Measurements from ENCODE around the gene HSD17B14.
A peak's percentile ranks its signal among the peaks of the same experiment; 100 is the strongest.

HSD17B14 gene

DNA sequence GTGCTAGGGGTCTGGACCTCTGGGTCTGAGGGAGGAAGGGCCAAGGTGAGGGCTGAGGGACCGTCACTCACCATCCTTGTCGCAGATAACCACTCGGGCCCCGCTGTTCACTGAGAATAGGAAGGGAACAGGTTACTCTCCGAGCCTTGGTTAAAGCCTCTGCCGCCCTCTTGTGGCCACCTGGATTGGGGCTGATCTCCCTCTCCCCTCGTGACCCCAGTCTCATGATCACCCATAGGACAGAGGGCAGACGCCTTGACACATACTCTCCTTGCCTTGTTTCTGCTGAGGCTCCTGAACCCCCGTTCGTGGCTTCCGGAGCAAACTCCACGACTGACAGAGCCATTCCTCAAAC, 580 bp downstream of the HSD17B14 start:
- H3K4me3 ChIP-seq (ENCODE audit: low read length), result peak overlapping the region; percentile 56

DNA sequence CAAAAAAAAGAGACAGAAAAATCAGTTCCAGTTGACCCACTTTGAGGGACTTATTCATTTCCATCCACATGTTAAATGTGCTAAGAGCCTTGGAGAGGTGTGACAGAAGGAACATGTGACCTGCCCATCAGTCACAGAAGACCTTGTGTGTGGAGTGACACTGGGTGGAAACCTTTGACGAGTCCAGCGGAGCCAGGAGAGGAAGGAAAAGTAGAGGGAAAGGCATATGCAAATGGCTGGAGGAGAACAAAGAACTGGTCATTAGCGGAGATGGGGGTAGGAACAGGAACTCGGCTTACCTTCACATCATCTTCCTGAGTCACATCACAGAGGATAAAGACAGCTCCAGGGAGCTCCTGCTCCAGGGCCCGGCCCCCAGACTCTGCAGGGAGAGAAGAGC, 2.3 kb downstream of the HSD17B14 start:
- no peaks in the 10 kb centered on the region for H3K36me3 ChIP-seq (ENCODE audit: control insufficient read depth, insufficient read depth, low read length)
- peaks cover 3% of the 10 kb centered on the region for H3K4me1 ChIP-seq (ENCODE audit: control insufficient read depth, insufficient read depth, low read length)
- no peaks in the 10 kb centered on the region for H3K27me3 ChIP-seq (ENCODE audit: control insufficient read depth, insufficient read depth, low read length)
- no peak overlapping the region for H3K4me3 ChIP-seq (ENCODE audit: low read length)
- no peak overlapping the region for H3K27ac ChIP-seq (ENCODE audit: low read depth, low read length)
- no peak overlapping the region for H3K9ac ChIP-seq (ENCODE audit: low read length)

More for the DNA sequence above, 580 bp downstream of the HSD17B14 start:
- Histone ChIP-seq H3K36me3 (ENCODE audit: control insufficient read depth, insufficient read depth, low read length) (no peaks in the 10 kb centered on the region), H3K9ac (ENCODE audit: low read length) (no peak overlapping the region), H3K27me3 (ENCODE audit: control insufficient read depth, insufficient read depth, low read length) (no peaks in the 10 kb centered on the region), H3K4me1 (ENCODE audit: control insufficient read depth, insufficient read depth, low read length) (peaks cover 3% of the 10 kb centered on the region), H3K27ac (ENCODE audit: low read depth, low read length) (peak overlapping the region; percentile 41)

GRCh38 chr19:48833049-48833448, 3.2 kb downstream of the HSD17B14 start:
- no peaks in the 10 kb centered on the region for H3K36me3 ChIP-seq (ENCODE audit: control insufficient read depth, insufficient read depth, low read length)
- H3K4me3 ChIP-seq (ENCODE audit: low read length), result no peak overlapping the region
- H3K4me1 ChIP-seq (ENCODE audit: control insufficient read depth, insufficient read depth, low read length), result peaks cover 3% of the 10 kb centered on the region
- H3K27me3 ChIP-seq (ENCODE audit: control insufficient read depth, insufficient read depth, low read length), result no peaks in the 10 kb centered on the region
- H3K27ac ChIP-seq (ENCODE audit: low read depth, low read length), result no peak overlapping the region
- H3K9ac ChIP-seq (ENCODE audit: low read length), result no peak overlapping the region

DNA sequence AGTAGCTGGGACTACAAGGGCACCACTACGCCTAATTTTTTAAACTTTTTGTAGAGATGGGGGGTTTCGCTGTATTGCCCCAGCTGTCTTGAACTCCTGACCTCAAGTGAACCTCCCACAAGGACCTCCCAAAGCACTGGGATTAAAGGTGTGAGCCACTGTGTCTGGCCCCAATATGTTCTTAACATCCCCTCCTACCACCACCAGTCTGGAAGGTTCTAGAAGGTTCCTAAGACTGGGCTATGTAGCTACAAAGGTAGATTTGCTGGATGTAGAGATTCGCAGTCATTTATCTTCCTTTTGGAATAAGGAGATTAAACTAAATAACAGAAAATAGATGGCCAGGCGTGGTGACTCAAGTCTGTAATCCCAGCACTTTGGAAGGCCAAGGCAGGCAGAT, 5.3 kb downstream of the HSD17B14 start:
- Histone ChIP-seq H3K9ac (ENCODE audit: low read length) (no peak overlapping the region), H3K4me1 (ENCODE audit: control insufficient read depth, insufficient read depth, low read length) (no peaks in the 10 kb centered on the region), H3K4me3 (ENCODE audit: low read length) (no peak overlapping the region), H3K27me3 (ENCODE audit: control insufficient read depth, insufficient read depth, low read length) (no peaks in the 10 kb centered on the region), H3K27ac (ENCODE audit: low read depth, low read length) (no peak overlapping the region), H3K36me3 (ENCODE audit: control insufficient read depth, insufficient read depth, low read length) (no peaks in the 10 kb centered on the region)

DNA sequence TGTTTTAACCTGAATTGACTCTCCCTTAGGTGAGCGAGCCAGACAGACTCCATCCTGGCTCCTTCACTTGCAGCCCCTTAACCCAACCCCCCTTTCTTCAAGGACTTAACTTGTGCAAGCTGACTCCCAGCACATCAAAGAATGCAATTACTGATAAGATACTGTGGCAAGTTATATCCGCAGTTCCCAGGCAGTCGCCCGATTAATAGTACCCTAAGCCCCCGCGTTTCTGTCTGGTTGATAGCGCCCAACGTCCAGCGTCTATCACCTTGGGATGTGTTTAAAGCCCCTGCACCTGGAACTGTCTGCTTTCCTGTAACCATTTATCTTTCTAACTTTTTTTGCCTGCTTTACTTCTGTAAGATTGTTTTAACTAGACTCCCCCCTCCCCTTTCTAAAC, 6.2 kb downstream of the HSD17B14 start:
- H3K9ac ChIP-seq (ENCODE audit: low read length), result no peak overlapping the region
- no peaks in the 10 kb centered on the region for H3K27me3 ChIP-seq (ENCODE audit: control insufficient read depth, insufficient read depth, low read length)
- H3K36me3 ChIP-seq (ENCODE audit: control insufficient read depth, insufficient read depth, low read length), result no peaks in the 10 kb centered on the region
- H3K4me1 ChIP-seq (ENCODE audit: control insufficient read depth, insufficient read depth, low read length), result no peaks in the 10 kb centered on the region
- H3K4me3 ChIP-seq (ENCODE audit: low read length), result no peak overlapping the region
- no peak overlapping the region for H3K27ac ChIP-seq (ENCODE audit: low read depth, low read length)

DNA sequence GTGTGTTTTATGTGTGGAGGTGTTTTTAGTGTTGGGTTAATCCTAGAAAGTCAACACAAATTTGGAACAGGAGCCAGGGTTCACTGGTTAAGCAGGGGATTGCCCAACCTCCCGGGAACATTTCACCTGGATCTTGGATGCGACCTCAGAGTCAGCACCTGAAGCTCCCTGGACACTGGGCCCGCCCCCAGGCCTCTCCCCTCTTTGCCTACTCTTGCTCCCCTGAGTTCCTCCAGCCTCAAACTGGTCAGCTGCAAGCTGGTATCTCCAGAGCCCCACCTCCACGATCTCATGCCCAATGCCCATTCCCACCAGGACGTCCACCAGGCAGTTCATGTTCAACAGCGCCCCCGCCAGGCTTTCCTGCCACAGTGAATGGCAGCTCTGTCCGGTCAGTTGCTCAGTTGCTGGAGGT, 9.7 kb downstream of the HSD17B14 start:
- no peaks in the 10 kb centered on the region for H3K4me1 ChIP-seq (ENCODE audit: control insufficient read depth, insufficient read depth, low read length)
- H3K36me3 ChIP-seq (ENCODE audit: control insufficient read depth, insufficient read depth, low read length), result no peaks in the 10 kb centered on the region
- H3K9ac ChIP-seq (ENCODE audit: low read length), result no peak overlapping the region
- no peak overlapping the region for H3K27ac ChIP-seq (ENCODE audit: low read depth, low read length)
- no peaks in the 10 kb centered on the region for H3K27me3 ChIP-seq (ENCODE audit: control insufficient read depth, insufficient read depth, low read length)
- H3K4me3 ChIP-seq (ENCODE audit: low read length), result no peak overlapping the region

- Histone ChIP-seq H3K4me1 (ENCODE audit: control insufficient read depth, insufficient read depth, low read length) (no peaks in the 10 kb centered on the region), H3K36me3 (ENCODE audit: control insufficient read depth, insufficient read depth, low read length) (no peaks in the 10 kb centered on the region), H3K27ac (ENCODE audit: low read depth, low read length) (no peak overlapping the region), H3K9ac (ENCODE audit: low read length) (no peak overlapping the region), H3K27me3 (ENCODE audit: control insufficient read depth, insufficient read depth, low read length) (no peaks in the 10 kb centered on the region), H3K4me3 (ENCODE audit: low read length) (no peak overlapping the region)
Observed at GRCh38 chr19:48822514-48822913, 13.8 kb downstream of the HSD17B14 start.

DNA sequence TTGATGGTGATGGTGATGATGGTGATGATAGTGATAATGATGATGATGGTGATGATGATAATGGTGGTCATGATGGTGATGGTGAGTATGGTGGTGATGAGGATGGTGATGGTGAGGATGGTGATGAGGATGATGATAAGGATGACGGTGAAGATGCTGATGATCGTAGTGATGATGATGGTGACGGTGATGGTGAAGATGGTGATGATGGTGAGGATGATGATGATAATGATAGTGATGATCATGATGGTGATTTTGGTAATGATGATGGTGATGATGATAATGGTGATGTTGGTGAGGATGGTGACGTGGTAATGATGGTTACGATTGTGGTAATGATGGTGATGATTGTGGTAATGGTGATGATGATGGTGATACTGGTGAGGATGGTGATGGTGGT, 14.7 kb downstream of the HSD17B14 start:
- no peaks in the 10 kb centered on the region for H3K36me3 ChIP-seq (ENCODE audit: control insufficient read depth, insufficient read depth, low read length)
- no peak overlapping the region for H3K4me3 ChIP-seq (ENCODE audit: low read length)
- H3K27ac ChIP-seq (ENCODE audit: low read depth, low read length), result no peak overlapping the region
- H3K4me1 ChIP-seq (ENCODE audit: control insufficient read depth, insufficient read depth, low read length), result no peaks in the 10 kb centered on the region
- no peak overlapping the region for H3K9ac ChIP-seq (ENCODE audit: low read length)
- no peaks in the 10 kb centered on the region for H3K27me3 ChIP-seq (ENCODE audit: control insufficient read depth, insufficient read depth, low read length)

DNA sequence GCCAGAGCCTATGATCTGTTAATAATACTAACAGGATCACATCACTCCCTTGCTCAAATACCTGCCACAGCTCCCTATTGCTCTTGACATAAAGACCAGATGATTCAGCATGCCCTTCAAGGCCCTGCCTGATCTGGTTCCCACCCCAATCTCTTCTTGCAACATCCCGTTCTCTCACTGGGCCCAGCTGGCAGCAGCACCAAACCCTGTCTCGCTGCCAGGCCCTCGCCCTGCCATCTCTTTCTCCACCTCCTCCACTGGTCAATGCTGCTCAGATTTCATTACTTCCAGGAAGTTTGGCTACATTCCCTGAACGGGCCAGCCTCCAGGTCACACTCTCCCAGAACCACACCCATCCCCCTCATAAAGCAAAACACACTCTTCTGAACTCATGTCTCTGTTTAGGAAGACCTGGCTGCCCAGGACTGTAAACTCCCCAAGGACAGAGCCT, 16.9 kb downstream of the HSD17B14 start:
- Histone ChIP-seq H3K36me3 (ENCODE audit: control insufficient read depth, insufficient read depth, low read length) (no peaks in the 10 kb centered on the region), H3K4me3 (ENCODE audit: low read length) (no peak overlapping the region), H3K27ac (ENCODE audit: low read depth, low read length) (no peak overlapping the region), H3K9ac (ENCODE audit: low read length) (no peak overlapping the region), H3K4me1 (ENCODE audit: control insufficient read depth, insufficient read depth, low read length) (no peaks in the 10 kb centered on the region), H3K27me3 (ENCODE audit: control insufficient read depth, insufficient read depth, low read length) (no peaks in the 10 kb centered on the region)

- Histone ChIP-seq H3K27me3 (ENCODE audit: control insufficient read depth, insufficient read depth, low read length) (no peaks in the 10 kb centered on the region), H3K36me3 (ENCODE audit: control insufficient read depth, insufficient read depth, low read length) (no peaks in the 10 kb centered on the region), H3K4me3 (ENCODE audit: low read length) (no peak overlapping the region), H3K27ac (ENCODE audit: low read depth, low read length) (no peak overlapping the region), H3K9ac (ENCODE audit: low read length) (no peak overlapping the region), H3K4me1 (ENCODE audit: control insufficient read depth, insufficient read depth, low read length) (no peaks in the 10 kb centered on the region)
Observed at GRCh38 chr19:48818234-48818820, 18.0 kb downstream of the HSD17B14 start.

DNA sequence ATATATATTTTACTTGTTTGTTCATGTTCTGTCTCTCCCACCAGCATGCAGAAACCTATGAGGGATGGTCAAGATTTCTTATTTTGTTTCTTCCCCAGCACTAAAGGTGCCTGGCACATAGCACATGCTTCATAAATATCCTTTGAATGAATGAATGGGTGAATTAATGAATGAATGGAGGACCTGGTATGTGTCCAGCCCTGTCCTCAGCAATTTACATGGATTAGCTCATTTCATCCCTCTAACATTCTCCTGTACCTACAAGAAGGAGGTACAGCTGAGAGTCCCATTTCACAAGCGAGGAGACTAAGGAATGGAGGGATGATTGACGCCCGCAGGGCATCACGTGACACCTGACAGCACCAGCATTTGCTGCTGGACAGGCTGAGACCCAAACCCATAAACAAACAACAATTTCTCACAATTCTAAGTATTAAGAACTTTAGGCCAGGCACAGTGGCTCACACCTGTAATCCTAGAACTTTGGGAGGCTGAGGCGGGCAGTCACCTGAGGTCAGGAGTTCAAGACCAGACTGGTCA, 18.6 kb downstream of the HSD17B14 start:
- Histone ChIP-seq H3K9ac (ENCODE audit: low read length) (no peak overlapping the region), H3K27ac (ENCODE audit: low read depth, low read length) (no peak overlapping the region), H3K4me1 (ENCODE audit: control insufficient read depth, insufficient read depth, low read length) (no peaks in the 10 kb centered on the region), H3K36me3 (ENCODE audit: control insufficient read depth, insufficient read depth, low read length) (no peaks in the 10 kb centered on the region), H3K27me3 (ENCODE audit: control insufficient read depth, insufficient read depth, low read length) (no peaks in the 10 kb centered on the region), H3K4me3 (ENCODE audit: low read length) (no peak overlapping the region)

GRCh38 chr19:48815870-48816501, 20.3 kb downstream of the HSD17B14 start:
- Histone ChIP-seq H3K36me3 (ENCODE audit: control insufficient read depth, insufficient read depth, low read length) (no peaks in the 10 kb centered on the region), H3K27me3 (ENCODE audit: control insufficient read depth, insufficient read depth, low read length) (no peaks in the 10 kb centered on the region), H3K4me1 (ENCODE audit: control insufficient read depth, insufficient read depth, low read length) (no peaks in the 10 kb centered on the region), H3K27ac (ENCODE audit: low read depth, low read length) (no peak overlapping the region), H3K9ac (ENCODE audit: low read length) (no peak overlapping the region), H3K4me3 (ENCODE audit: low read length) (no peak overlapping the region)

DNA sequence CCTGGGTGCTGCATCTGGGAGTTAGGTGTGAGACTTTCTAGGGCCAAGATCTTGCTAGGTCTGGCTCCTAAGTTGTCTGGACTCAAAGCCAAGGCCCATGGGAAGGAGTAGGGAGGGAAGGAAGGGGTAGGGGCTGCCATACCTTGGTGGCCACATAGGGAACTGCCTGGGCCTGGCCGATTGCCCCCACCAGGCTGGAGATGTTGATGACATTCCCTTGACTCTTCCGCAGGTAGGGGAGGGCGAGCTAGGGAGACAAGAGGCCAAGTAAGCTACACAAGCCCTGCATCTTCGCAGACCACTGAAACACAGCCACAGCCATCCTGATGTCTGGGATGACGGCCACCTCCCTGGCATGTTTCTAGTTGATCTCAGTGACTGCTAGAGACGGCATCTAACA, 21.4 kb downstream of the HSD17B14 start:
- Histone ChIP-seq H3K4me3 (ENCODE audit: low read length) (no peak overlapping the region), H3K27ac (ENCODE audit: low read depth, low read length) (no peak overlapping the region), H3K36me3 (ENCODE audit: control insufficient read depth, insufficient read depth, low read length) (no peaks in the 10 kb centered on the region), H3K9ac (ENCODE audit: low read length) (no peak overlapping the region), H3K27me3 (ENCODE audit: control insufficient read depth, insufficient read depth, low read length) (no peaks in the 10 kb centered on the region), H3K4me1 (ENCODE audit: control insufficient read depth, insufficient read depth, low read length) (no peaks in the 10 kb centered on the region)

Measured in rectal smooth muscle tissue (tissue), 1 donor.